Left ventricle myocardium superior (tissue), 1 donor: ENCODE data around the gene TLE3. TPM values are rescaled to one million over a fixed set of nuclear protein-coding genes. Genes with fewer than 3 reads are reported as not detected.
A peak's percentile ranks its signal among the peaks of the same experiment; 100 is the strongest.

Source experiments
- ATAC-seq: fragments of 200-7000 bp; cut with Tn5 transposase; one replicate; pipeline ENCODE4 v1.9.1; 2020; ENCODE audit warnings: mild to moderate bottlenecking, moderate library complexity
- DNase-seq: peaks from one replicate; pipeline ENCODE4 v3.0.0-alpha.2; 2020
- intact Hi-C: fragments of 100-400 bp; cut with micrococcal nuclease; formaldehyde crosslinking; loops from one replicate; pipeline ENCODE4 v1.11.0; 2022
- total RNA-seq: library from RNA; stranded (reverse); fragmentation: NEBNext Ultra II Directional; extraction: Animal tissue kit (Norgen Biotek cat#: 25700); gene quantifications from one replicate; pipeline ENCODE4 v1.2.1, GENCODE V29; 2021
- donor health status: DM: no; HTN: yes; CAD: no; lungs with severe emphysema.

TLE3 gene
- total RNA-seq, 1 donor from 2014 or later: 12.8 TPM

- ATAC-seq: no peak
- intact Hi-C loops: no loop called here
- no peak for DNase-seq
Measured at GRCh38 chr15:70069716-70070115, 28.0 kb downstream of the TLE3 start.

GRCh38 chr15:70068783-70069565 is 28.7 kb downstream of the TLE3 start:
- peak; percentile 60 for ATAC-seq
- intact Hi-C loops: no loop called here
- DNase-seq: no peak

GRCh38 chr15:70067681-70068080 is 30.0 kb downstream of the TLE3 start:
- DNase-seq (no peak), ATAC-seq (no peak)
- intact Hi-C loops: no loop called here

DNA sequence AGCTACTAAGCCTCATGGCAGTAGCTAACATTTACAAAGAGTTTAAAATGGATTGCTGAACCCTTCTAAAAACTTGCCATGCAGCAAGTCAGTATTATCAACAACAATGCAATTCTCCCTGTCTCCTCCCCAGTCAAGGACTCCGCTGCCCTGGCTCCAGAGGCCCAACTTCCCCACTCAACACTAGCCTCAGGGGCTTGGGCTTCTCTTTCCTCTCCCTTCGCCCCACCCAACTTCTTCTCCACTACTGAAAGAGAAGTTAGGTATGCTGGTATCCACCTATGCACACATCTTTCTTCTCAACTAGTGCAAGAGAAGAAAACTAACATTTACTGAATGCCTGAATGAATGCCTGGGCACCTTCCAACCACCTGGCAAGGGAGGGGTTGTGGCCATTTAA is 30.7 kb downstream of the TLE3 start:
- intact Hi-C loops: no loop called here
- no peak for ATAC-seq
- no peak for DNase-seq

DNA sequence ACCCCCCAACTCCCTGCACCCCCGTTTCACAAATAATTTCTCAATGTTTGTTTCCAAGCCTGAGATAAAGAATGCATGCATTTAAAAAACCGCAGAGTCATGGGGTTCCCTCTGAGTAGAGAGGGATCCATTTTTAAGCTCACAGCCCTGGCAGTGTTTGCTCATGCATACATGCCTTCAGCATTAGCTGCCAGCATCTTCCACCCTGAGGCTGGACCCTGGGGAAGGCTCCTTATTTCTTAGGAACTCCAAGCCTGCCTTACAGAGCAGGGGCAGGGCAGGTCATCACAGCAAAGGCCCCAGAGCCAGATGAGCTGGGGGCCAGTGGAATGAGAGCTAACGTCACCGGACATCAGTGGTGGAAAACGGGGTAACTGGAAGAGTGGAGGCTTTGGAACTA is 31.3 kb downstream of the TLE3 start:
- ATAC-seq (no peak), DNase-seq (no peak)
- intact Hi-C loops: no loop called here

- no peak for ATAC-seq
- no peak for DNase-seq
- intact Hi-C loops: no loop called here
Measured at GRCh38 chr15:70066004-70066403, 31.7 kb downstream of the TLE3 start.

GRCh38 chr15:70065006-70065722 is 32.6 kb downstream of the TLE3 start:
- DNase-seq (no peak), ATAC-seq (no peak)
- intact Hi-C loops: no loop called here

DNA sequence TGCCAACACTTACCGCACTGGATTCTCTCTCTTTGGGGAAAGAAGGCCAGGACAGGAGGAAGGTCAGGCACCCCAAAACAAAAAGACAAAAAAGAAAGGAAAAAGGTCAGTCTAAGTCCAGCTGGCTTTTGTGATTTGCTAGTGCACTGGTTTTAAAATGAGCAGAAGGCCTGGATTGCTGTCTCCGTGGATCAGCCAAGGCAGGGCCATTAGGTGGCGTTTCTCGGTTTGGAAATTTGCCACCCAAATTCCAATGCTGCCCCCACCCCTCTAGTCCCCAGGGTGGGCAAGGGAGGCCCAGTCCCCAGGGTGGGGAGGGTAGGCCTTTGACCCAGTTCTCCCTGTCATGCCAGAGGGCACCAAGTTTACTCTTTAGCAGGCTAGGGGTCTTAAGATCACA is 33.3 kb downstream of the TLE3 start:
- intact Hi-C loops: no loop called here
- ATAC-seq (no peak), DNase-seq (no peak)

GRCh38 chr15:70063980-70064379 is 33.7 kb downstream of the TLE3 start:
- no peak for ATAC-seq
- intact Hi-C loops: no loop called here
- no peak for DNase-seq

DNA sequence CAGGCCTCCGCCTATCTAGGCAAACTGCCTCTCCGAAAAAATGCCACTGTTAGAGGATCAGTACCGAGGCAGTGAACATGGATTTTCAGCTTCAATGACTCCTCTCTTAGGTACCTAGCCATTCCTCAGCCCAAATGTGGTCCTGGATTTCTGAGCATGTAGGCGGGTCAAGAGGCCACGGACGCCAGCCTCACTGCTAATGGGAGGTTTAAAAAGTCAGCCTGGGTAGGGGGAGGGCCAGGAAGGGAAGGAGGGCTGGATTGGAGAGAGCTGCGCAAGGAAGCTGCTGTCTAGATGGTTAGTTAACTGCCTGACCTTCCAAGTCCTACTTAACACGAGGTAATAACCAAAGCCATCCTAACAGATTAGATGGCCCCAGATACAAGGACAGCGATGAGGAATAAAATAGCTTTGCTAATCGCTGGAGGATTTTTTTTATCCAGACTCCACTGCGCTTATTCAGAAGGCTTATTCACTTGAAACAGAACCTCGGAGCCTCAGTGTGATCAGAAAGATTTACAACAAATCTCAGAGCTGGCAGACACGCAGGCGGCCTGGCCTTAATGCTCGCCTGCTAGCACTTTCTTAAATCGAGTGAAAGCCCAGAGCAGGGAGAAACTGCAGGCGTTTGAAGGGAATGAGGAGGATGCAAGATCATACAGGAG is 34.3 kb downstream of the TLE3 start:
- ATAC-seq: no peak
- no peak for DNase-seq
- intact Hi-C loops: no loop called here

GRCh38 chr15:70062321-70062956 is 35.3 kb downstream of the TLE3 start:
- intact Hi-C loops: no loop called here

GRCh38 chr15:70061696-70062270 is 35.9 kb downstream of the TLE3 start:
- no peak for ATAC-seq
- DNase-seq: no peak
- intact Hi-C loops: no loop called here

More at GRCh38 chr15:70062321-70062956, 35.3 kb downstream of the TLE3 start:
- ATAC-seq: peak; percentile 95
- DNase-seq: peak; percentile 84

- DNase-seq (no peak), ATAC-seq (no peak)
- intact Hi-C loops: no loop called here
Measured at GRCh38 chr15:70060993-70061305, 36.8 kb downstream of the TLE3 start.

DNA sequence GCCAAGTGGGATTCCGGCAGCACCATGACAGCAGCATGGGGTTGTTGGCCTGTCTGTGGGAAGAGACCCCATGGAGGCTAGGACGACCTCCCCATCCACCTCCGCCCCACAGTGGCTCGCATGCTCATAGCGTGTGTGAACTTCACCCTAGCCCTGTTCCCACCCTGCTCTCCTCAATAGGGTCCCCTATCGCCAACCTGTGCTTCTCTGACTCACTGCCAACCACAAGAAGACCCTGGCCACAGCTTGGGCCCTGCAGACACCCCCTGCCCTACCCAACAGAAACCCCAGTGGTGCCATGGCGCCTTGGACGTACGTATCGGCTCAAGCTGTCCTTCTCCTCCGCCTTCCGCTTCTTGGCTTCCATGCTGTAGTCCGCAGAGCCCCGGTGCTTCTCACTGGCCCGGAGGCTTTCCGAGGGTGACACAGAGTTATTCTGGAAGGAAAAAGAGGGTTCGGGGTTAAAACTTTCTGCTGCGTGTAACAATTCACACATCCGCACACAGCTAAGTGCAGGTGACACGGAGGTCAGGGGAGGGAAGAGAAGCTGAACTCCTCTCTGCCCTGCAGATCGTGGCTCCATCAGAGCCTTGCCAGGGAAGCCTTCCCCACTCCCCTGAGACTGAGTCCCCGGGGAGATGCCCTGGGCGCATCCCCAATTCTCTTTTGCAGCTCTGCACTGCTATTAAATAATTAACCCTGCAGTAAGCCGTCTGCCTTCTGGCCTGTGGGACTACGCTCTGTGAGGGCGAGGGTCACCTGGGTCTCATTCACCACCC is 37.3 kb downstream of the TLE3 start:
- intact Hi-C loops: no loop called here
- no peak for DNase-seq

GRCh38 chr15:70059476-70060213 is 38.1 kb downstream of the TLE3 start:
- intact Hi-C loops: no loop called here
- DNase-seq: no peak
- no peak for ATAC-seq

More for the DNA sequence above, 37.3 kb downstream of the TLE3 start:
- no peak for ATAC-seq

DNA sequence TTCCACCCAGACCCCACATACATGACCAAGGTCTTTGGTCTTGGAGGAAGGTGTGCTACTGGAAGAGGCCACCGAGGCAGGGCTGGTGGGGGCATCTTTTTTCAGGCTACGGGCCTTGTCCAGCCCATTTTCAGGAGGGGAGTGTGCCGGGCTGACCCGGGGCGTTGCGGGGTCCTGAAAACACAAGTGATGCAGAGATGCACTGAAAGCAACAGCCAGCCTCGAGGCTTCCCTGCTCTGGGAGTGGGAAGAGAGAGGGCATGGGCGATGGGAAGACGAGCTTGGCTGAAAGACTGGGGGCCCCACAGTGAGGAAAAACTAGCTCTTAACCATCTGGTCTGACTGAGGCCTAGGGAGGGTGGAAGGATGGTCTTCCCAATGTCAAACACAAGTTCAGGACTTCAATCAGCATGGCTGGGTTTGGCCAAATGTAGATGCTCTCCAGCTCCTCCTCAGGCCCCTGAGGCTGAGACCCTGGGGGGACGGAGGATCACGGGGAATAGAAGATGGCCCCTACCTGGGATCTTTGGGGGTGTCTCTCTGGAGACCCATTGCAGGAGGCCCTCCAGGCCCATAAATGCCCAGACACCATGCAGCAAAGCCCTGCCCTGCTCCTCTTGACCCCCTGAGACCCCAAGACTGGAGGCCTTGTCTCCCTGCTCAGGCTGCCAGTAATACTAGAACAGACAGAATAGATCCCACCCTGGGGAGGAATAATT is 38.9 kb downstream of the TLE3 start:
- intact Hi-C loops: no loop called here
- ATAC-seq (no peak), DNase-seq (no peak)

DNA sequence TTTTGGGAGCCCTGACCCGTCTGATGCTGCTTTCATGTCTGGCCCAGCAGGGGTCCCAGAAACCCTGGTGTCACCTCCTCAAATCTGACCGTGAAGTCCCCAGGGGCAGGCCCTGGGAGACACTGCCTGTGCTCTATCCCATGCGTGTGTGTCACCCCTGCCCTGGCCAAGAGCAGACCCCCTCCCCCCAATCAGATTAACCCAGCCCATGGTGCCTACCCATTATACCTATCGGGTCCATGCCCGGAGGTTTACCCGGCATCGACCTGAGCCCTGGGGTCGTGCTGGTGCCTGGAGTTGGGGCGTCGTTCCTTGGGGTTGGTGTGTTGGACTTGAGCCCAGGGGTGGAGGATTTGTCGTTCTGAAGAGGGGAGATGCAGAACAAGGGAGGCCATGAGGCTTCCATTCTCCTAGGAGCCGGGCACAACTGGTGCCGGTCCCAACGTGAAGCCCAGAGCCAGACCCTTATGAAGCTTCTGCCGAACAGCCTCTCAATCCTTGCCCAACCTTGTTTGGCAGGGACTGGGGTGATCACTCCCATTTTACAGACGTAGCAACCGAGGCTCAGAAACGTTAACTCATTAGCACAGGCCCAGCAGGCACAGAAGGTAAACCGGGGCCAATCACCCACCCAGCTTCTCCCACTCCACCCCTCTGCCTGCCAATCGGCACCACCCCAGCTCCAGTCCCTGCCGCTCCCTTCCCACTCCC is 39.6 kb downstream of the TLE3 start:
- intact Hi-C loops: no loop called here
- no peak for DNase-seq
- no peak for ATAC-seq
